GM19043 (cell line): ENCODE measurements around the gene C14orf132.

Experiments
- ATAC-seq: cut with Tn5 transposase; IDR thresholded peaks from one replicate; pipeline ENCODE4 v1.9.1; 2021; ENCODE audit warnings: low read depth; ENCODE audit not compliant: unreplicated experiment

Gene C14orf132

DNA sequence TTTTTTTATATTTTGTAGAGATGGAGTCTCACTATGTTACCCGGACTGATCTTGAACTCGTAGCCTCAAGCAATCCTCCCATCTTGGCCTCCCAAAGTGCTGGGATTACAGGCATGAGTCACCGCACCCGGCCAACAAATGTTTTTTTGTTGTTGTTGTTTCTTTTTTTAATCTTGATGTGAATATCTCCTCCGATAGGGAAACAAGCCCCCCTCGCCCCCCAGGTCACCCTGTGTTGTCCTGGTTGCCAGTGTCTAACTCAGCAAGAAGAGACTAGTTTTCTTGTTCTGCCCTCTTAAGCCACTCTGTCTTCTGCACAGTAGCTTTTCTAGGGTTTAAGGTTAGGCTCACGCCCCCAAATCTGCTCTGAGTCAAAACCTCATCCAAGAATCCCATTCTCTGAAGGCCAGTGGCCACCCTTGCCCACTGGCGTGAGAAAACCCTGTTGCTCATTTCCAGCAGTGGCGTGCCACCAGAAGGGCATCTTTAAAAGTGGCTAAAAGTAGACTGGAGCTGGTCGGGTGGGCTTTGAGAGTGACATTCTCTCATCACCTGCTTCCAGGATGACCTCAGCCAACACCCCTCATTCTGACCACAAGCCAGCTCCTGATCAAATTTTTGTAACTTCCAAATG lies 42.7 kb downstream of the C14orf132 start:
- ATAC-seq = no peak

DNA sequence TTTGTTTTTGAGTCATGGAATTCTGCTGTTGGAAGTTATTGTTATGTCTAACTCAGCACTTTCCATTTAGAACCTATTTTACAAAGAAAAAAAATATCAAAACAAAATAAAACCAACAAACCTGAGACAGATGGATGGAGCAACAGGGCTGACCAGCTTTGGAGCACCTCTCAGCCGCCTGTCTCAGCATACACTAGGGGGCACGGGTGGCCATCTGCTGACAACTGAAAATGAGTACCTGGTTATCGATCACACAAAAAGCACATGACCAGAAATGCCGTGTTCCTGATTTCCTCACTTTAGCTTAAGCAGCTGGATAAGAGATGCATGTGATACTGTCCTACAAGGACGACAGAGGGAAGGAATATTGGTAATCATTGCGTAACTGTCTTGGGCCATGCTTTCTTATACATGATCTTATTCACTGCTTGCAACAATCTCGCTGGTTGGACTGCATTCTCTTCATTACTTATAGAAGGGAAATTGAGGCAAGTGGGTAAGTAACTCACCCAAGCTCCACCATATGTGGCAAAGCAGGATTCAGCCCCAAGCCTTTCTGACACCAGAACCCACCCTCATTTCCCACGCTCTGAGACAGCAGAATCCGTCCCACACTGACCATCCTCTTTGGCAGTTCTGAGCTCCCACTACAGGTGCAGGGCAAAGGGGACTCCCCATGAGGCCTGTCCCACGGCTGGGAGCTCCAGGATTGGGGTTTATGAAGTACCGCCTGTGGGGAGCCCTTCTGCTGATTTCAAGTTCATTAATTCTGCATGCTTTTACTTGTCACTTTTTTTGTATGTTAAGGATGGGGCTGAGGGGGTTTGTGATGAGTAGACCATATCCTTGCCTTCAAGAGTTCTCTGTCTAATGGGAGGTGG lies 43.5 kb downstream of the C14orf132 start:
- no peak for ATAC-seq

DNA sequence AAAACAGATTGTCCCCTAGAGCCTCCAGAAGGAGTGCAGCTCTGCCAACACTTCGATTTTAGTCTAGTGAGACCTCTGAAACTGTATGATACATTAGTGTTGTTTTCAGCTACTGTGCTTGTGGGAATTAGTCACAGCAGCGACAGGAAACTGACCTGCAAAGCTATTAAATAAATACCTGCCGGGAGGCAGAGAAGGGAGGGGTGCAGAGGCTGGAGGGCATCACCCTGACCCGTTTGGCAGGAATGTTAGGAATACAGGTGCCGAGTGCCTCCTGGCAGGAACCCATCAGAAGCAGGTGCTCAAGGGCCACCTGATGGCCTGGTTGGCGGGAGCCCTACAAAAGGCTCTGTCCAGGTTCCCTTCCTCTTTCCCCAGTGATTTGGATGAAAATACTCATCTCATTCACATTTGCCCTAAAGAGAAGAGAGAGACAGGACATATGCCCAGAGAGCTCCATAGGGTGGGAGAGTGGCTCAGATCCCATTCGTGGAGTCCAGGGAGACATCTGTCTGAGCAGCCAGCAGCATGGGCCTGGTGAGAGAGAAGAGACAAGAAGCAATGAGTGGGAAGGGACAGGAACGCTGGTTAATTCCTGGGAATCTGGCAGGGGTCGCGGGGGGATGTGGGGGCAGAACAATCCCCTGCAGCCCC lies 44.6 kb downstream of the C14orf132 start:
- ATAC-seq = no peak

DNA sequence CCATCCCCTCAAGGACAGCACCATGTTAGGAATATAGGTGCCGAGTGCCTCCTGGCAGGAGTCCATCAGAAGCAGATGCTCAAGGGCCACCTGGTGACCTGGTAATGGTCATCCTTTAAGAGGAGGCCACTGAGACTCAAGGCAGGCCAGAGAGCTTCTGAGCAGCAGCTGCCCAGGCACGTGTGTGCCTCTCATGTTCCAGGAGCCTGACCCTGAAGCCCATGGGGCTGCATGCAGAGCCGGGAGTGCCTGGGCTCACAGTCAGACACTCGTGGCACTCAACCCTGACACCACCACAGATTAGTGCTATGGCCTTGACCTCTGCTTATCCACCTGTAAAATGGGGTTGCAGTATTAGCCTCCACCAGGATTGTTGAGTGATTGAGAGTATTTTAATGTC lies 45.6 kb downstream of the C14orf132 start:
- no peak for ATAC-seq

DNA sequence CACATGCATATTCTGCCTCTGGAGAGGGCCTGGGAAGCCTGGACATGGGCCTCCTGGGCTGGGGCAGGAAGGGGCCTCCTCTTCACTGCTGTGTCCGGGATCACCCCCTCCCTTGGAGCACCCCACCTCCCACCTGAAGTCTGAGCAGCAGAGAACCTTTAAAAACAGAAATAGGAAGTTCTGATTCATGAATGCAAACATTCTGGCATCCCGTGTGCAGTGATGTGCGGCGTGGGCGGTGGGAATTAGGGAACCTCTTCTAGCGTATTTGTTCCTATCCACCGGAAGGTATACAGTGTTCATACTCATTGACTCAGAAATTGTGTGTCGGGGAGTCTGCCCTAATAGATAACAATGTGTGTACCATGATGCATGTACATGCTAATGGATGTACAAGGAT lies 46.2 kb downstream of the C14orf132 start:
- no peak for ATAC-seq

DNA sequence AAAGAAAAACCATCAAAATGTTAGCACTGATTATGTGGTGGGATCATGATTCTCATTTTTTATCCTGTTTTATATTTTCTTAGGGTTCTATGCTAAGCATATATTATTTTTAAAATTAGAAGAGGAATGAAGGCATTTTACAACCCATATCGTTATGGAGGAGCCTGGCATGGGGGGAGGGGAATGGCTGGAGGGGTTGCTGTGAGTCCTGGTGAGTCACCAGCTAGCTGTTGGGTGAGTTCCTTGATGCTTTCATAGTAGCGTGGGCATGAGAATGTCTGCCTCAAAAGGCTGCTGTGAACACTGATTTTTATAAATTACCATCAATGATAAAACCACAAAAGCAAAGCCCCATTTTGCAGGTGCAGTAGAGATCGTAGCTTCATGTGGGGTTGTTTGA lies 46.9 kb downstream of the C14orf132 start:
- no peak for ATAC-seq

DNA sequence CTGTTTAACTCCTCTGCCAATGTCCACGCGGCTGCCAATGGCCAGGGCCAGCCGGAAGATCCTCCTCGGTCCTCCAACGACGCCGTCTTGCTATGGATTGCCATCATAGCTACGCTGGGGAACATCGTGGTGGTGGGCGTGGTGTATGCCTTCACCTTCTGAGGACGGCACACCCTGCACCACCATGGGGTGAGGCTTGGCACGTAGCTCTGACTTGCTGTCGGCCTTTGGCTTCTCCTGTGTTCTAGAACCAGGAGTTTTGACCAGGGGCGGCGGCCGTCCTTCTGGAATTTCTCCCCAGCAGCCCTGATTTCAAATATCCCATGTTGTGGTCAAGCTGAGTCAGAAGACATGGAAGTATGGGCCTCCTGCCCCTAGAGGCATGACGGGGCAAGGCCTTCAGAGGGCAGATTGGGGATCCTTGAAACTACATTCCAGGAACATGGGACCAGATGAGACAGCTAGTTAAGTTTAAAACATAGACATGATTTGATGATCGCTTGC lies 47.5 kb downstream of the C14orf132 start:
- no peak for ATAC-seq

DNA sequence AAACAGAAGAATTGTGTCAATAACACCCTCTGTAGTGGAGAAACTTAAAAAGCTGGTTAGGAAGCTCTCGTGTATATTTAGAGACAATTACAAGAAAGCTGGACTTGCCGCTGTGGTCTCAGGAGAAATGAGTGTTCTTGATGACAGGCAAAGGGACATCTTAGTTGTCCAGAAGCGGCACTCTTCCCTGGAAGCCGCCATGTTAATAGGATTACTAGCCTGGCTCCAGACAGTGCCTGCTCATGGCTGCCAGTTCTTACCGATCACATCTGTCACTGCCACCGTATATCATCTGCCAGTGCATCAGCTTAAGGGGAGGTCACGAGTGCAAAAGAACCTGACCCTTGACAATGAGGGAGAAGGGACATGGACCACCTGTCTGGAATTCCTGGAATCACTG lies 48.9 kb downstream of the C14orf132 start:
- ATAC-seq = no peak

DNA sequence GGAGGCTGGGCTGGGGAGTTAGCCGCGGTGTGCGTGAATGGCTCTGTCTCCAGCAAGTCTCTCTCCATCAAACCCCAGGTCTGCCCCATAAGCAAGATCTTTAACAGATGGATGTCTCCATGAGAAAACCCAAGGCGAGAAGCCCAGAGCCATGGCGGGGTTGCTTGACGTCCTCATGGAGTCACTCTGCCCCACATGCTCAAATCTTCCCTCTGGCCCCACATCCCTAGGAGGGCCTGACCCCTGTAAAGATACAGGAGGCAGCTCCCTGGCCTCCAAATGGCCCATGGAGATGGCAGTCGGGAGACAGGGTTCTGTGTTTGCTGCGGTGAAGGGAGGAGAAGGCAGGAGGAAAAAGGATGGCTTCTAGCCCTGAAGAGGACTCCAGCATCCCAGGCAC lies 49.3 kb downstream of the C14orf132 start:
- ATAC-seq = no peak

DNA sequence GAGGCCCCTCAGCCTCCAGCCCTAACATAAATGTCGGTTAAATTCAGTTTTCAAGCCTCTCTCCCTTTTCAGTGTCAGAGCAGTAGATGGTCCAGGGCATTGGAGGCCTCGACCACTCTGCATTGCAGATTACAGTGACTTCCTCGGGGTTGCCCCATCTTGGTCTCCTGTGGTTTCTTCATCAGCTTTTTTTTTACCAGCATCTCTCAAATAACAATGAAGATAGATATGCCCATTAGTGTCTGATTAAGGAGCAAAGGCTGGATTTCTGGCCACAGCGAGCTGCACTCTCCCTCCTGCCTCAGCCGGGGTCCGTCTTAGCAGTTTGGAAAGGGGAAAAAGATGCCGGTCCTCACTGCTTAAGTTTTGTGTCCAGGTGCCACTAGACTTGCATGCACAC lies 49.7 kb downstream of the C14orf132 start:
- ATAC-seq = no peak

DNA sequence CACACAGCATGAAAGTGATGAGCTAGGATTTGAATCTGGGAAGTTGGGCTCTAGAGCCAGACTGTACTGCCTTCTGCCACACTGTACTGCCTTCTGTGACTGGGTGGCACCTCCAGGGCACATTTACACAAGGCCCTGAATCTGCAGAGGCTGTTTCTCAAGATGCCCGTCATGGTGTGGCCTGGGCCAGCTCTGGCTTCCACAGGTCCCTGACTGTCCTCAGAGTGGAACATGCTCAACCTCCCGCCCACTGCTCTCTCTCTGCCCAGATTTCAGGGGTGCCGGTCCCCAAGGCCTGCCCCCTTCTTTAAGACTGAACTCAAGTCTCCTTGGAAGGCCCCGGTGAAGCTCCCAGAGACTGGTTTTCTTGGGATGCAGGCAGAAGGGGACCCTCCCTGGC lies 50.2 kb downstream of the C14orf132 start:
- no peak for ATAC-seq

DNA sequence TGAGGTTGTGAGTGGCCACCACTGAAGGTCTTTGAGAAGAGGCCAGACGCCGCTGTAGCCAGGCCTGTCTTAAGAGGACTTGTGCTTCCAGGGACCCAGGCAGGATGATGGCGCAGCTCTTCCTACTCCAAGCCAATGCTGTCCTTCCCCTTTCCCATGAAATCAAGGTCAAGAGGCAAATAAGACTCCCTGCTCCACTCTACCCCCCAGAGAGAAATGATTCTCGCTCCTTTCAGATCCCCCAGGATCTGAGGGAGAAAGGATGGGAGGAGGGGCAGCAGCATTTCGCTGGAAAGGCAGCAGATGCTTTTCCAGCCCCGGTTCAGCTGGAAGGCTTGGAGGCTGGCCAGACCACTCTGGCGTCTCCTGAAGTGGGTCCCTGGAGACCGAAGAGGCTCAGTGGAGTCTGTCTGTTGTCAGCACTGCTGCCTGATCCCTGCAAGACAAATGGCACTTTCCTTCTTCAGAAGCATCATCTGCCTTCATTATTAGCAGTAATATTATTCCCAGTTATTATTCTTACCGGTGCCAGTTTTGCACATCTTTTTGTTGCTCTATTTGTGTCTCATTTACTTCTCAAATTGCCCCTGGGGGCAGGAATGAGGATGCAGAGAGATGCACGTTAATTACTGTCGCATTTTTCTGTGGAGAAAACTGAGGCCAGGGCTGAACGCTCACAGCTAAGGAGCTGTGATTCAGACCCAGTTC lies 51.4 kb downstream of the C14orf132 start:
- no peak for ATAC-seq

DNA sequence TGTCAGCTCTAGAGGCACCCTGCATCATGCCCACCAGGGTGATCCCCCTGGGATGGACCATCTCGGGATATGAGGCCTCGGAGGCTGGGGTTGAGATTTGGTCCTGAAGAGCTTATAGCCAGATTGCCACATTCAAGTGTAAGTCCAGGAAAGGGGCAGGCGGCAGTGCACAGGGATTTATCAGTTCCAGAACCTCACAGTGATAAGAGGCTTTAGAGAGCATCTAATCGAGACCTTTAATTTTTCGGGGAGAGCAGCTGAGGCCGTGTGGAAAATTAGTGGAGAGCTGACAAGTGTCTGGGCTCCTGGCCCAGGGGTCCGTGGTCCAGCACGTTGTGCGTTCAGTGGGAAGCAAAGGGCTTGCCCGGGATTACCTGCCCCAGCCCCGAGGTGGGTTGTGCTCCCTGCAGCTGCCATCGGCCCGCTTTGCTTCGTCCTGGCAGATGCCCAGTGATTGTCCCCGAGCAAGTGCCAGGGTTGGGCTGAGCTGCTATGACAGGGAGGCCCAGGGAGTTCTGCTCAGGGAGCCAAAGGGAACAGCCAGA lies 52.1 kb downstream of the C14orf132 start:
- ATAC-seq = no peak

DNA sequence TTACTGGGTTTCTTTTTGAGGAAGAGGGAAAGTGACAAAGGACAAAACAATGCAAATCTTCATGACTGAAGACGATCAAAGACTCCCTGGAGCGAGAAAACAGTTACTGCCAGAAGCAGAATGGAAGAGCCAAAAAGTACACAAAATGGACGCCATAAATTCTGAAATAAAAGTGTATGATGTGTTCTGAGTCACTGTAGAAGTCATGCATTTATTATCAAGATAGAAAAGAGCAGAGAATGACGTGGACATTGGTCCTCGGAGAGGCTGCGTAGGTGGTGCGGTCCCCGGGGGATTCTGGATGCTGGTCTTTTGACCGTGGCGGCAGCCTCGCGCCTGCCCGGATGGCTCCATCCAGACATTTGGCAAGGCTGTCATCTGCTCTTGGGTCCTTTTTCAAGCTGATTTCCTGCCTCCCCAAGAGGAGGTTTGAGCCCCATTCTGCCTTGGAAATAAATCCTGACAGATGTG lies 52.8 kb downstream of the C14orf132 start:
- ATAC-seq = no peak

DNA sequence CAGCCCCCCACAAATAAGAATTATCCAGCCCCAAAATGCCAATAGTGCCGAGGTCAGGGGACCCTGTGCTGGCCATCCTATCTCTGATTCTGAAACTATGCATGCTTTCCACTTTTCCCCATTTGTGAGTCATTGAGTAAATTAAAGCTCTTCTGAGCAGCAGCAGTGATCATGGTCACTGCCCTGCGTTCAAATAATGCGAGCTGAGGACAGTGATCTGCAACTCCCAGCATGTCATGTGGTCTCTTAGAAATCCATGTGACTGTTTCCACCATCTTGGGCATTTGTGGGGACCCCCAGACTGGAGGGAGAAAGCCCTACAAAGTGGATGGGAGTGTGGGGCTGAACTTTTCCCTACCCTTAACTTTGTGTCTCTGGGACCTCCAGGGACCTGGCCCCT lies 53.8 kb downstream of the C14orf132 start:
- ATAC-seq = no peak

DNA sequence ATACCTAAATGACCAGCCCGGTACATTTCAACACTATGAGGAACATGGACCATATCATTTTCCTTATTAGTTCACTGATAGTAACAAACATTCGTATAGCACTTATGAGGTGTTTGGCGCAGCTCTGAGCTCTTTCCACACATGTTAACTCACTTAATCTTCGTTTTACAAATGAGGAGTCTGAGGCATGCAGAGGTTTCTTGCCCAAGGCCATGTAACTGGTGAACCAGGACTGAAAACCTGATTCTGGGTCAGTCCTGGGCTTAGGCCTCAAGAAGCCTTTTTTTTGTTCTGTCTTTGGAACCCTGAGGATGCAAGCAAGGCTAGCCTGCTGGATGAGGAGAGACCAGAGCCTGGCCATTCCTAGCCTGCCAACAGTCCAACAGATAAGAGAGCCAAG lies 55.0 kb downstream of the C14orf132 start:
- no peak for ATAC-seq

DNA sequence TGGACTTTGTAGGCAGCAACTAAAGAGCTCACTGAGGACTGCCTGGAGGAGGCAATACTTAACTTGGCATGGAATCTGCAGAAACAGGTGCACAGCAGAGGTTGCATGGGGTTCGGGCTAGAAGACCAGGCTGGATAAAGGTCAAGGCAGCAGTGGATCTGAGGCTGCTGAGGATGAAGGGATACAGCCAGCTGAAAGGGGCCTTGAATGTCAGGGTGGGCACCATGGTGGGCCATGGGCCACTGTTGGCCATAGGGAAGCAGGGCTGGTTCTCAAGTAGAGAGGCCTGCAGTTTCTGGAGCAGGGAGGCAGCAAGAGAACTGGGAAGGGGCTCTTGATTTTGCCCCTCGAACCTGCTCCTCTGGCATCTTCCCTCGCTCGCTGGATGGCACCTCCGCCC lies 55.5 kb downstream of the C14orf132 start:
- no peak for ATAC-seq

DNA sequence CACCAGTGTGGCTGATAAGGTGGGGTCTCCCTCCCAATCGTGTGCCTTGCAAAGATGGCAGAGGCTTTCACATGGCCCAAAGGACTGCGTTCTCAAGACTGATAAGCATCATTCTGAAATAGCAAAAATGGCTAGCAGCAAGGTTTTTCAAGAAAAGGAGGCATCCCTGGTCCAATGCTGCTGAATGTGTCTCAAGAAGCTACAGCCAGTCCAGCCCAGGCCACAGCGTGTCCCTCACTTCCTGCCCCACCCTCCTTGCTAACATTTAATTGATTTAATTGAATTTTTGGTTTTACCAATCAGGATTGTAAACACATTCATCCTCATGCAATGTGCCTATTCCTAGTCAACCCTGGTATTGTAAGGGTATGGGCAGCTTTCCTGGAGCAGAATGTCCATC lies 55.9 kb downstream of the C14orf132 start:
- no peak for ATAC-seq

DNA sequence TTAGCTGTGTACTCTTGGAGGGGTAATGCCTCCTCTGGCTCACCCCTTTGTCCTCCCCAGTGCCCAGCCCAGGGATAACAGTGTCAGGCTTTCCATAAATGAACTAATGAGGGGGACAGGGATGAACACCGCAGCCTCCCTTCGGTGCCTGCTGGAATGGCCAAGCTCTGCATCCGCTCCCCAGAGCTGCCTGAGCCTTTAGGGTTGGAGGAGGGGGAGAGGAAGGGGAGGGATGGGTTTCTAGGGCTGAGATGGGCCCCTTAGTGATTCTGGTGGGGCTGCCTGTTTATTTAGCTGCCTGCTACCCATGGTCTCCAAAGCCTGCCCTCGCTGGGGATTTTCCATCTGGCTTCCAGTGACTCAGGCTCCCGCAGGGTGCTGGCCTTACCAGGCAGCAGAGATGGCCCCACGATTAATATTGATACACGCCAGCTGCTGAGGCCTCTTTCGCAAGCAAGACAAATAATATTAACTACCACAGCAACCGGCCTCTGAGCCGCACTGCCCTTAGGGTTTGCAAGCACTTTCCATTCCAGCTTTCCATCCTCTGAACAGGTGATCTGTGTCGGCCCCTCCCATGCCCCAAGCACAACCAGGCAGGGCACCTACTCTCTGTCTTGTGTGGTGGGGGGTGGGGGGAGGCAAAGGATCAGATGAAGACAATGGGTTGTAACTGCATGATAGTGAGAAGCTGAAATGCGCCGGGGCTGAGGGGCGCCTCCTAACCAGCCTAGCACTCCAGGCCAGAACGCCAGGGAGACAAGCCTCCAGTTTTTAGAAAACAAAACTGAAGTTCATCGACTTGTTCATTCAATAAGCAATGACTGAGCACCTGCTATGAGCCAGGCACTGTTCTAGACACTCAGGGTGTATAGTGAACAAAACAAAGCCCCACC lies 56.7 kb downstream of the C14orf132 start:
- ATAC-seq = no peak
